ENCODE data around the gene MACROD1.

DNA sequence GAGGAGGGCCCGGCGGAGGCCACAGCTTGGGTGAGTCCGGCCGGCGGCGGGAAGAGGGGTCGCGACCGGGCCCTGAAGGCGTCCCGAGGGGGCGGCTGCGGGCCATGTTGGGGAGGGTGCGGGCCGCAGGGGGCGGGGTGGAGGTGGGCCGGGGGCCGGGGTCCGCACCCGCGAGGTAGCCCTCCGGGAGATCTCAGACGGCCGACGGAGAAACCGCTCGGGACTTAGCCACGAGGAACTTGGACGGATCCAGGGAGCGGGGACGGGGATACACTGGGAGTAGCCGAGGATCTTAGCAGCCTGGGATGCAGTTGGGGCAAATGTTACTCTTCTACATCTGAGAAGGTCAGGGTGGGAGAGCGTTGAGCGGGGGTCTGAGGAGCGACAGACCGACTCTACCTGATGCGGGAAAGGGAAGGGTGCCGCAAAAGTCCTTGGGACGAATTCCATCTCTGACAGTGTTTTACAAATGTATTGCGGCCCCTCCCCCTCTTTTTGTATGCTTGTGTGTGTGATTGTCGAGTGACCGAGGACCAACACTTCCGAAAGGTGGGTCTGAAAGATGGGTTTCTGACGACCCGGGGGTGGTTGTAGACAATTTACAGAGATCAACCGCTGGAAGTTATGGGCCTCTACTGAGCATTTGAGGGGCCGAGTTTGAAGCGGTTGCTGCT is 20.7 kb upstream of the MACROD1 start:
- TF ChIP-seq, protein P1, sequence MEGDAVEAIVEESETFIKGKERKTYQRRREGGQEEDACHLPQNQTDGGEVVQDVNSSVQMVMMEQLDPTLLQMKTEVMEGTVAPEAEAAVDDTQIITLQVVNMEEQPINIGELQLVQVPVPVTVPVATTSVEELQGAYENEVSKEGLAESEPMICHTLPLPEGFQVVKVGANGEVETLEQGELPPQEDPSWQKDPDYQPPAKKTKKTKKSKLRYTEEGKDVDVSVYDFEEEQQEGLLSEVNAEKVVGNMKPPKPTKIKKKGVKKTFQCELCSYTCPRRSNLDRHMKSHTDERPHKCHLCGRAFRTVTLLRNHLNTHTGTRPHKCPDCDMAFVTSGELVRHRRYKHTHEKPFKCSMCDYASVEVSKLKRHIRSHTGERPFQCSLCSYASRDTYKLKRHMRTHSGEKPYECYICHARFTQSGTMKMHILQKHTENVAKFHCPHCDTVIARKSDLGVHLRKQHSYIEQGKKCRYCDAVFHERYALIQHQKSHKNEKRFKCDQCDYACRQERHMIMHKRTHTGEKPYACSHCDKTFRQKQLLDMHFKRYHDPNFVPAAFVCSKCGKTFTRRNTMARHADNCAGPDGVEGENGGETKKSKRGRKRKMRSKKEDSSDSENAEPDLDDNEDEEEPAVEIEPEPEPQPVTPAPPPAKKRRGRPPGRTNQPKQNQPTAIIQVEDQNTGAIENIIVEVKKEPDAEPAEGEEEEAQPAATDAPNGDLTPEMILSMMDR (IDR thresholded peaks at IDR 0.05) = no peak
- no peak for TF ChIP-seq ZFX (IDR thresholded peaks at IDR 0.05; ENCODE audit: borderline replicate concordance)
